Gastroesophageal sphincter (tissue), 4 donors: ENCODE data around the gene FAM50B. TPM values are rescaled to one million over a fixed set of nuclear protein-coding genes. Genes with fewer than 3 reads are reported as not detected.
A peak's percentile ranks its signal among the peaks of the same experiment; 100 is the strongest.

Experiments
- ATAC-seq: fragments of 150-250 bp; one replicate; pipeline ENCODE4 v1.9.1; 2016; ENCODE audit warnings: mild to moderate bottlenecking, moderate library complexity
- H3K27ac ChIP-seq, 4 donors: fragments of 200-600 bp; sonication (generic) in 3 of 4; 1 replicate in 3 of 4; 2 replicates in 1 of 4; pipeline ENCODE4 v1.5.1; 2016 to 2019
- H3K27me3 ChIP-seq: fragments of 200-600 bp; sonication (generic); one replicate; pipeline ENCODE4 v1.5.1; 2019
- H3K36me3 ChIP-seq, 2 donors: fragments of 200-600 bp; sonication (generic); one replicate each; pipeline ENCODE4 v1.5.1; 2019; ENCODE audit warnings: control low read depth in 1 of 2
- H3K4me1 ChIP-seq, 3 donors: fragments of 200-600 bp; sonication (generic); 1 replicate in 2 of 3; 2 replicates in 1 of 3; pipeline ENCODE4 v1.5.1; 2016 to 2019; ENCODE audit warnings: control low read depth in 2 of 3
- H3K4me3 ChIP-seq, 2 donors: fragments of 200-600 bp; sonication (generic); one replicate each; pipeline ENCODE4 v1.5.1; 2019; ENCODE audit warnings: mild to moderate bottlenecking in 1 of 2, moderate library complexity in 1 of 2
- H3K9me3 ChIP-seq, 3 donors: fragments of 200-600 bp; sonication (generic); one replicate each; pipeline ENCODE4 v1.5.1; 2017 to 2019; ENCODE audit warnings: control low read depth in 2 of 3
- CTCF ChIP-seq, 4 experiments: fragments of 200-600 bp in 2 of 4; fragments of 450-650 bp in 2 of 4; sonication (generic) in 1 of 4; IDR thresholded peaks; one replicate each; pipeline ENCODE4 v1.5.1; 2017 to 2019; ENCODE audit warnings: antibody characterized with exemption in 4 of 4, mild to moderate bottlenecking in 2 of 4, moderate library complexity in 2 of 4
- EP300 ChIP-seq: sonication (generic); formaldehyde crosslinking; IDR thresholded peaks from one replicate; pipeline ENCODE4 v1.6.1; 2017; ENCODE audit warnings: antibody characterized with exemption, mild to moderate bottlenecking
- POLR2A ChIP-seq, 2 donors: fragments of 450-650 bp; IDR thresholded peaks; one replicate each; pipeline ENCODE4 v1.6.1; 2017; ENCODE audit warnings: antibody characterized with exemption in 2 of 2, mild to moderate bottlenecking in 2 of 2, moderate library complexity in 1 of 2
- POLR2AphosphoS5 ChIP-seq: sonication (generic); formaldehyde crosslinking; IDR thresholded peaks from one replicate; pipeline ENCODE4 v1.6.1; 2017; ENCODE audit warnings: antibody characterized with exemption
- WGBS, 2 donors: methylation state at CpG; one replicate each; pipeline ENCODE4 v1.1.5; 2018; ENCODE audit warnings: low coverage in 1 of 2; 5-methylcytosine and 5-hydroxymethylcytosine counted together
- total RNA-seq, 4 donors: library from RNA; depleted of rRNA; stranded (reverse); fragments of >200 nt; gene quantifications; one replicate each; pipeline ENCODE4 v1.1.0, GENCODE V29; 2016

FAM50B gene
- total RNA-seq, 4 donors from 2014 or later = 14.7 to 23.7 (median 18.8) TPM

GRCh38 chr6:3888153-3888957 is 39.2 kb downstream of the FAM50B start:
- 67 to 73% methylated on average over 10 to 12 of the region's 15 CpGs for WGBS, 2 donors
- Histone ChIP-seq H3K36me3 (no peaks in the 10 kb centered on the region), H3K4me3 (no peak overlapping the region), H3K9me3 (no peaks in the 10 kb centered on the region), H3K27me3 (no peaks in the 10 kb centered on the region), H3K27ac (peak overlapping the region in 2 of 4 donors; percentile 36 to 50), H3K4me1 (peaks cover 0 to 35% (median 11%) of the 10 kb centered on the region in 3 donors)
- ATAC-seq = peak; percentile 62
- peak; percentile 27 for TF ChIP-seq POLR2AphosphoS5
- TF ChIP-seq CTCF (IDR thresholded peaks at IDR 0.05) = no peak
- no peak for TF ChIP-seq POLR2A (IDR thresholded peaks at IDR 0.05)
- no peak for TF ChIP-seq EP300

- Histone ChIP-seq H3K4me3 (no peak overlapping the region), H3K27ac (no peak overlapping the region), H3K4me1 (peaks cover 0 to 26% (median 4%) of the 10 kb centered on the region in 3 donors), H3K27me3 (no peaks in the 10 kb centered on the region), H3K36me3 (no peaks in the 10 kb centered on the region), H3K9me3 (no peaks in the 10 kb centered on the region)
- no peak for TF ChIP-seq POLR2A (IDR thresholded peaks at IDR 0.05)
- 71 to 93% methylated on average over 8 to 9 of the region's 9 CpGs for WGBS, 2 donors
- no peak for ATAC-seq
These were observed 40.9 kb downstream of the FAM50B start for GRCh38 chr6:3890047-3890446.

- no peak overlapping the region for H3K4me3 ChIP-seq
- 70 to 71% methylated on average over 3 of the region's 3 CpGs for WGBS, 2 donors
- no peaks in the 10 kb centered on the region for H3K9me3 ChIP-seq
- H3K36me3 ChIP-seq = no peaks in the 10 kb centered on the region
- H3K4me1 ChIP-seq = peaks cover 0 to 24% (median 4%) of the 10 kb centered on the region in 3 donors
- H3K27ac ChIP-seq = peak overlapping the region in 2 of 4 donors; percentile 17 to 35
- no peak for ATAC-seq
- TF ChIP-seq POLR2AphosphoS5 (no peak), POLR2A (IDR thresholded peaks at IDR 0.05) (no peak), CTCF (IDR thresholded peaks at IDR 0.05) (no peak), EP300 (no peak)
- no peaks in the 10 kb centered on the region for H3K27me3 ChIP-seq
These were observed 42.7 kb downstream of the FAM50B start for GRCh38 chr6:3891883-3892282.

- Histone ChIP-seq H3K4me3 (no peak overlapping the region), H3K36me3 (no peaks in the 10 kb centered on the region), H3K27me3 (no peaks in the 10 kb centered on the region), H3K27ac (peak overlapping the region in 1 of 4 donors; percentile 3), H3K9me3 (no peaks in the 10 kb centered on the region), H3K4me1 (peaks cover 0 to 17% (median under 1%) of the 10 kb centered on the region in 3 donors)
- TF ChIP-seq CTCF (IDR thresholded peaks at IDR 0.05) (no peak), EP300 (no peak), POLR2A (IDR thresholded peaks at IDR 0.05) (no peak), POLR2AphosphoS5 (no peak)
- 66 to 72% methylated on average over 4 to 6 of the region's 6 CpGs for WGBS, 2 donors
- no peak for ATAC-seq
These were observed 43.4 kb downstream of the FAM50B start for GRCh38 chr6:3892603-3893002.

GRCh38 chr6:3893487-3893886 is 44.3 kb downstream of the FAM50B start:
- 94 to 98% methylated on average over 6 to 9 of the region's 10 CpGs for WGBS, 2 donors
- Histone ChIP-seq H3K4me3 (no peak overlapping the region), H3K36me3 (no peaks in the 10 kb centered on the region), H3K4me1 (peaks cover 0 to 12% (median 0%) of the 10 kb centered on the region in 3 donors), H3K27me3 (no peaks in the 10 kb centered on the region), H3K9me3 (no peaks in the 10 kb centered on the region), H3K27ac (no peak overlapping the region)
- TF ChIP-seq POLR2AphosphoS5 = no peak
- TF ChIP-seq POLR2A (IDR thresholded peaks at IDR 0.05) = no peak
- no peak for ATAC-seq

- H3K4me1 ChIP-seq = peaks cover 0 to 12% (median 0%) of the 10 kb centered on the region in 3 donors
- no peak for ATAC-seq
- TF ChIP-seq CTCF (IDR thresholded peaks at IDR 0.05) = no peak
- TF ChIP-seq POLR2AphosphoS5 = no peak
- TF ChIP-seq POLR2A (IDR thresholded peaks at IDR 0.05) = no peak
- no peak for TF ChIP-seq EP300
- H3K36me3 ChIP-seq = no peaks in the 10 kb centered on the region
- H3K4me3 ChIP-seq = no peak overlapping the region
- H3K27ac ChIP-seq = no peak overlapping the region
- 94 to 100% methylated on average over 1 to 3 of the region's 3 CpGs for WGBS, 2 donors
- H3K9me3 ChIP-seq = no peaks in the 10 kb centered on the region
- no peaks in the 10 kb centered on the region for H3K27me3 ChIP-seq
These were observed 44.7 kb downstream of the FAM50B start for GRCh38 chr6:3893917-3894316.
